Calu3 (cell line): ENCODE measurements around the gene BTG1. TPM values are rescaled to one million over a fixed set of nuclear protein-coding genes. Genes with fewer than 3 reads are reported as not detected.
A peak's percentile ranks its signal among the peaks of the same experiment; 100 is the strongest.

Experiments used
- BruUV-seq: library from RNA; stranded (reverse); fragments of 400-500 nt; replicated peaks from 2 replicates; lab custom pipeline; 2021; lab: Mats Ljungman, UMichigan
- CTCF ChIA-PET: fragments of 300-600 bp; sonication (Branson Sonifier 250); formaldehyde crosslinking; loops from one replicate; lab custom pipeline; 2022; ENCODE audit warnings: antibody characterized with exemption; lab: Charles Lee
- DNase-seq: peaks from one replicate; pipeline ENCODE4 v3.0.0; 2022
- H3K27ac Mint-ChIP-seq: one replicate; pipeline ENCODE4 v1.8.0; 2022; ENCODE audit warnings: mixed read lengths; ENCODE audit not compliant: unreplicated experiment
- H3K27me3 Mint-ChIP-seq: one replicate; pipeline ENCODE4 v1.8.0; 2022; ENCODE audit warnings: mixed read lengths; ENCODE audit not compliant: unreplicated experiment
- H3K36me3 Mint-ChIP-seq: one replicate; pipeline ENCODE4 v1.8.0; 2022; ENCODE audit warnings: mild to moderate bottlenecking, moderate library complexity, mixed read lengths; ENCODE audit not compliant: insufficient read depth, unreplicated experiment
- H3K4me1 Mint-ChIP-seq: one replicate; pipeline ENCODE4 v1.8.0; 2022; ENCODE audit warnings: mild to moderate bottlenecking, low read depth, mixed read lengths; ENCODE audit not compliant: unreplicated experiment
- H3K4me3 Mint-ChIP-seq: one replicate; pipeline ENCODE4 v1.8.0; 2022; ENCODE audit warnings: mild to moderate bottlenecking, low read depth, moderate library complexity, mixed read lengths; ENCODE audit not compliant: unreplicated experiment
- H3K9me3 Mint-ChIP-seq: one replicate; pipeline ENCODE4 v1.8.0; 2022; ENCODE audit warnings: low read depth, mixed read lengths; ENCODE audit not compliant: unreplicated experiment
- intact Hi-C: fragments of 100-400 bp; cut with micrococcal nuclease; formaldehyde crosslinking; loops from one replicate; pipeline ENCODE4 v1.10.0; 2022; ENCODE audit not compliant: unreplicated experiment
- total RNA-seq: library from RNA; stranded (reverse); gene quantifications from 2 replicates; pipeline ENCODE4 v1.2.3, GENCODE V29; 2022
- TF ChIP-seq, protein P1 (sequence below): fragments of 200-600 bp; IDR thresholded peaks from one replicate; pipeline ENCODE4 v1.8.0; 2022; ENCODE audit warnings: antibody characterized with exemption; ENCODE audit not compliant: unreplicated experiment

BTG1 gene
- total RNA-seq, 1 experiment from 2014 or later, result 131 TPM

- TF ChIP-seq, protein P1, sequence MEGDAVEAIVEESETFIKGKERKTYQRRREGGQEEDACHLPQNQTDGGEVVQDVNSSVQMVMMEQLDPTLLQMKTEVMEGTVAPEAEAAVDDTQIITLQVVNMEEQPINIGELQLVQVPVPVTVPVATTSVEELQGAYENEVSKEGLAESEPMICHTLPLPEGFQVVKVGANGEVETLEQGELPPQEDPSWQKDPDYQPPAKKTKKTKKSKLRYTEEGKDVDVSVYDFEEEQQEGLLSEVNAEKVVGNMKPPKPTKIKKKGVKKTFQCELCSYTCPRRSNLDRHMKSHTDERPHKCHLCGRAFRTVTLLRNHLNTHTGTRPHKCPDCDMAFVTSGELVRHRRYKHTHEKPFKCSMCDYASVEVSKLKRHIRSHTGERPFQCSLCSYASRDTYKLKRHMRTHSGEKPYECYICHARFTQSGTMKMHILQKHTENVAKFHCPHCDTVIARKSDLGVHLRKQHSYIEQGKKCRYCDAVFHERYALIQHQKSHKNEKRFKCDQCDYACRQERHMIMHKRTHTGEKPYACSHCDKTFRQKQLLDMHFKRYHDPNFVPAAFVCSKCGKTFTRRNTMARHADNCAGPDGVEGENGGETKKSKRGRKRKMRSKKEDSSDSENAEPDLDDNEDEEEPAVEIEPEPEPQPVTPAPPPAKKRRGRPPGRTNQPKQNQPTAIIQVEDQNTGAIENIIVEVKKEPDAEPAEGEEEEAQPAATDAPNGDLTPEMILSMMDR, result no peak
- peaks cover 10% of the 10 kb centered on the region for H3K27me3 Mint-ChIP-seq
- peaks cover 100% of the 10 kb centered on the region for H3K36me3 Mint-ChIP-seq
- intact Hi-C loops, result loop anchor here (5.0 to 10.0 kb wide), 2 partner anchors 224 to 266 kb away; no protein-coding TSS in a partner anchor
- peaks cover 36% of the 10 kb centered on the region for H3K4me1 Mint-ChIP-seq
- no peak for DNase-seq
- CTCF ChIA-PET, result interaction anchor here (0.7 to 0.8 kb wide), 4 partner anchors 16 to 509 kb away, joined by 3 to 4 read pairs (median 4); no protein-coding TSS in a partner anchor
- no TSS peak for BruUV-seq
- H3K9me3 Mint-ChIP-seq, result peaks cover 2% of the 10 kb centered on the region
- peak overlapping the region; percentile 87 for H3K4me3 Mint-ChIP-seq
- H3K27ac Mint-ChIP-seq, result peak overlapping the region; percentile 99
Observed at GRCh38 chr12:92140896-92141536, 4.6 kb downstream of the BTG1 start.

GRCh38 chr12:92140156-92140555 lies 5.5 kb downstream of the BTG1 start:
- H3K36me3 Mint-ChIP-seq, result peaks cover 100% of the 10 kb centered on the region
- DNase-seq, result no peak
- H3K27me3 Mint-ChIP-seq, result peaks cover 1% of the 10 kb centered on the region
- H3K4me3 Mint-ChIP-seq, result peak overlapping the region; percentile 87
- CTCF ChIA-PET, result interaction anchor here (0.7 kb wide), 1 partner anchor 29 kb away, joined by 3 read pairs; no protein-coding TSS in a partner anchor
- intact Hi-C loops, result loop anchor here (5.0 to 10.0 kb wide), 2 partner anchors 225 to 267 kb away; no protein-coding TSS in a partner anchor
- BruUV-seq, result no TSS peak
- H3K9me3 Mint-ChIP-seq, result no peaks in the 10 kb centered on the region
- H3K27ac Mint-ChIP-seq, result peak overlapping the region; percentile 99
- TF ChIP-seq, protein P1, result no peak
- peaks cover 33% of the 10 kb centered on the region for H3K4me1 Mint-ChIP-seq

DNA sequence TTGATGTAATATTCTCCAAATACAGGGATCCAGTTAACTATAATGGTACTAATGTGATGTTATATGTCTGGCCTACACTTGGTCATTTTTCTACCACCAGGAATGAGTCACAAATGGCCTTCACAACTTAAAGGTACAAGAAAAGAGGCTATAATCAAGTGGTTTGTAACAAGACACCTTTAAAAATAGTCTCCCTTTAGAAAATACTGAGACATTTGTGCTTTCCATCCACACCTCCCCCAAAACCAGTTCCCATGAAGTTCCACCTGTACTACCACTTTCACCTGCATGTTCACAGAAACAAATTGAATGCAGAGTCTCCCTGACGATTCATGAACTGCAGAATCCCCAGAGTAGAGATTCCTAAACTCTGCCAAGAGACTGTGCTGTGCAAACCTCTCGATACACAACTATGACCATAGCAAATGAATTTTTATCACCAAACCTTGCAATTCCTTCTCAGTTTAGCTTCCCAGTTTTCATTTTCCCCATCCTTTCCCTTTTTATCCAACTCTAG lies 6.0 kb downstream of the BTG1 start:
- TF ChIP-seq, protein P1, result no peak
- Mint-ChIP-seq H3K4me1 (peaks cover 37% of the 10 kb centered on the region), H3K27ac (peak overlapping the region; percentile 99), H3K36me3 (peaks cover 100% of the 10 kb centered on the region), H3K4me3 (peak overlapping the region; percentile 87), H3K27me3 (no peaks in the 10 kb centered on the region), H3K9me3 (no peaks in the 10 kb centered on the region)
- DNase-seq, result peak; percentile 60
- intact Hi-C loops, result loop anchor here (1.0 to 10.0 kb wide), 7 partner anchors 82 to 562 kb away; no protein-coding TSS in a partner anchor
- BruUV-seq, result no TSS peak
- CTCF ChIA-PET, result interaction anchor here (0.7 kb wide), 1 partner anchor 30 kb away, joined by 3 read pairs; no protein-coding TSS in a partner anchor

DNA sequence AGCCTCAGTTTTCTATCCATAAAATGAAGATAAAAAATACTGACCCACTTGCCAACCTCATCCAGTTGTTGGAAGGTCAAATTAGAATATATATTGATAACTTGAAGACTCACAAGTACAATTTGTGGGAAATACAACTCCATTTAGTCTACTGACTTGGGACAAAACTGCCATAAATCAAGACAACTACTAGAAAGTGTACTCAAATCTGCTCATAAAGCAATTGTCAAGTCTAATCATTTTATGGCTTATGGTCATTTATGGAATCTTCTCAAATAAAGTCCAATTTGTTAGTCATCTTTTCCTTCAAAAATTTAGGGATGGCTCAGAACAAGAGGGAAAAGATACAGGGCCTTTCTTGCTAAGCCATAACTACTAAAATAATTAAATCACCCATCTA lies 7.0 kb downstream of the BTG1 start:
- TF ChIP-seq, protein P1, result no peak
- intact Hi-C loops, result loop anchor here (1.0 to 5.0 kb wide), 5 partner anchors 81 to 561 kb away; no protein-coding TSS in a partner anchor
- peaks cover 97% of the 10 kb centered on the region for H3K36me3 Mint-ChIP-seq
- H3K9me3 Mint-ChIP-seq, result no peaks in the 10 kb centered on the region
- no peaks in the 10 kb centered on the region for H3K27me3 Mint-ChIP-seq
- peaks cover 48% of the 10 kb centered on the region for H3K4me1 Mint-ChIP-seq
- H3K4me3 Mint-ChIP-seq, result peak overlapping the region; percentile 87
- no TSS peak for BruUV-seq
- H3K27ac Mint-ChIP-seq, result peak overlapping the region; percentile 99
- no peak for DNase-seq
- CTCF ChIA-PET, result no interaction called here
